GM19238 (cell line): Measurements from ENCODE around the gene SLC11A2.
"Not testable (repeated sequence)": the region's sequence is repeated elsewhere in the genome, so short reads cannot be mapped to it uniquely, and the experiment has no call there.

Experiments used
- DNase-seq: peaks from one replicate; pipeline ENCODE4 v3.0.0; 2011; ENCODE audit warnings: low spot score; ENCODE audit not compliant: insufficient read length

SLC11A2 gene

GRCh38 chr12:50949801-50950302 is 76.3 kb downstream of the SLC11A2 start:
- DNase-seq, result no peak

- no peak for DNase-seq
These were observed 77.4 kb downstream of the SLC11A2 start for GRCh38 chr12:50948798-50949197.

- DNase-seq, result no peak
These were observed 78.1 kb downstream of the SLC11A2 start for GRCh38 chr12:50947933-50948626.

GRCh38 chr12:50937653-50938052 is 88.5 kb downstream of the SLC11A2 start:
- no peak for DNase-seq

GRCh38 chr12:50936821-50937530 is 89.2 kb downstream of the SLC11A2 start:
- DNase-seq, result no peak

GRCh38 chr12:50934981-50935807 is 91.0 kb downstream of the SLC11A2 start:
- no peak for DNase-seq

GRCh38 chr12:50934371-50934851 is 91.8 kb downstream of the SLC11A2 start:
- no peak for DNase-seq

- no peak for DNase-seq
These were observed 92.6 kb downstream of the SLC11A2 start for GRCh38 chr12:50933459-50934124.

- DNase-seq, result no peak
These were observed 93.3 kb downstream of the SLC11A2 start for GRCh38 chr12:50932787-50933280.

- DNase-seq, result not testable (repeated sequence)
These were observed 95.7 kb downstream of the SLC11A2 start for GRCh38 chr12:50930477-50930876.

- no peak for DNase-seq
These were observed 96.4 kb downstream of the SLC11A2 start for GRCh38 chr12:50929831-50930230.
